ENCODE measurements around the gene CIC.

Gene CIC

DNA sequence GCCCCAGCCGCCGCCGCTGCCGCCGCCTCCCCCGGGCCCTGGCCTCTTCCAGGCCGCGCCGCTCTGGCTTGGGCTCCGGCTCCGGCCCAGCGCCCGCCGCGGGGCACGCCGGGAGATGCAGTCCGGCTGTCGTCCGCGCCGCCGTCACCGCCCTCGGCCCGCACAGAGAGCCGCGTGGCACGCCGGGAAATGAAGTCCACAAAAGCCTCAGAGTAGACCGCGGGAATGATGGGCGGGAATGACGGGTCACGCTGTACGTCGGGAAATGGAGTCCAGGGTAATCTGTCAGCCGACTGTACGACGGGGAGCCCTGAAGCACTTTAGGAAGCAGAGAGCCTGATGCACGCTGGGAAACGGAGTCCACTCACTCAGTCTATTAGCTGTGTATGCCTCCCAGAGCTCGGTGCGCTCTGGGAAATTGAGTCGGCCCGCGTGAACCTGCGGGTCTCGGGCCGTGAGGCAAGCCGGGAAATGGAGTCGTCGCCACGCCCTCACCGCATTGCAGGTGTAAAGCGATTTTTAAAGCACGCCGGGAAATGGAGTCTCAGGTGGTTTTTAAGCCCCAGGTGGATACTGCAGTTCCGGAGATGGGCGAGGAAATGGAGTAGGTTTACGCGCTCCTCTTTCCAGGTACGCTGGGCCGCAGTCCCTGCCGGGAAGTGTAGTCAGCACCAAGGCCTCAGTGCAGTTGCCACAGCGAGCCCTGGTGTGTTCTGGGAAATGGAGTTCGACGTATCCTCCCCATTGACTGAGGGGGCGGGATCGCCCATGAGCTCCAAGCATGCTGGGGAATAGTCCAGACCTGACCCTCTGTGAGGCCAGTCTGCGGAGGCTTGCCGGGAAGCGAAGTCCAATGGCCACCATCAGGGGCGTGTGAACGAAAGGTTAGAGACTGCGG, 26.3 kb upstream of the CIC start, which contains the start of gene GSK3A:
TSS of gene GSK3A (minus strand) at position 91 of the 898 bp plus-strand sequence. CDS start 137 bp downstream, outside the sequence.
- Histone ChIP-seq H4K20me1 (ENCODE audit: low read depth, low read length) (no peaks in the 10 kb centered on the region), H3K9me2 (replicated peaks; ENCODE audit: insufficient read depth, low read length) (no peaks in the 10 kb centered on the region), H3K27me3 (ENCODE audit: low read length) (no peaks in the 10 kb centered on the region), H3K36me3 (ENCODE audit: low read length) (no peaks in the 10 kb centered on the region), H2AFZ (ENCODE audit: low read depth, low read length, severe bottlenecking) (no peak within 1 kb of the TSS), H3K4me2 (ENCODE audit: low read depth, low read length, poor library complexity, severe bottlenecking) (peak within 1 kb of the TSS; percentile 93), H3K79me2 (ENCODE audit: insufficient read depth, low read length) (peaks cover 26% of the 10 kb centered on the region), H3K9me3 (ENCODE audit: insufficient read depth, low read length) (no peaks in the 10 kb centered on the region), H3K4me3 (ENCODE audit: insufficient read depth, low read length, poor library complexity, severe bottlenecking) (peak within 1 kb of the TSS; percentile 80), H3K9ac (ENCODE audit: low read length) (peak within 1 kb of the TSS; percentile 68), H3F3A (ENCODE audit: insufficient read depth) (peaks cover 4% of the 10 kb centered on the region; the same call in 1 of the 2 replicates), H3K27ac (ENCODE audit: low read depth, low read length) (peak within 1 kb of the TSS; percentile 82)
- TF ChIP-seq EZH2phosphoT487 (conservative IDR thresholded peaks at IDR 0.05; ENCODE audit: low read length), result no peak

DNA sequence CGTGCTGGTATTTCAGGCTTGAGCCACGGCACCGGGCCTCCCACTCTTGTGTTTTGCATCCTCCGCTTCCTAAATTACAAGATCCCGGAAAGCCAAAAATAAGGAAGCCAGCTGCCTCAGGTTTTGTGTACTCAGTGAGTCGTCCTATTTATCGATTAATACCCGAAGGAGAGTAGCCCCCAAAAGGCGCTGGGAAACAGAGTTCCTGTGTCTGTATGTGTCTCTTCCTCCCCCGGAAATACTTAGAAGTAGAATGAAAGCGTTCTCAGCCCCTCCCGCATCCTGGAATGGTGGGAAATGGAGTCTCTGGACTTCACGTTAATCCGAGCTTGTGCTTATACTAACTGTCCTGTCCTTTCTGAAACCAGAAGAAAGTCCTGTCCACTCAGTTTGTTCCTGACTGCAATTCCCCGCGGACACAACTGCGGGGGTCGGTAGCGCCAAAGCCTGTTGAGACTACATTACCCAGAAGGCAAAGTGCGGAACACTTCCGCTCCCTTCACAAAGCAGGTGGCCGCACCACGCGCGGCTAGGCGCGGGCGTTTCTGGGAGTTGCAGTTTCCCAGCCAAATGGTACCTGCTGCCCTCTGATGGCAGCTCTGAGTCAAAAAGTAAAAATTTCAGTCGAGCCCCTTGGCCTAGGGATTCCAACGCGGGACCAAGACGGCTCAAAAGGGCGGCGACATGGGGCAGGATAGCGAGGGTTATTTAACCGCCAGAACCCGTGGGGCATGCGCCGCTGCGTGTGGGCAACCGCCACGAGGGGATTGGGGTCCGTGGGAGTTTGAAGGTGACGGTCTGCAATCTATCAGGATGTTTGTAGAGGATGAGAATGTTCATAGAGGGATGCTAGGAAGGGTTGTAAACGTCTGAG, 24.5 kb upstream of the CIC start:
- Histone ChIP-seq H3K36me3 (ENCODE audit: low read length) (no peaks in the 10 kb centered on the region), H4K20me1 (ENCODE audit: low read depth, low read length) (no peaks in the 10 kb centered on the region), H3K79me2 (ENCODE audit: insufficient read depth, low read length) (peaks cover 26% of the 10 kb centered on the region), H3K27ac (ENCODE audit: low read depth, low read length) (peak overlapping the region; percentile 82), H3K27me3 (ENCODE audit: low read length) (no peaks in the 10 kb centered on the region), H3K9me3 (ENCODE audit: insufficient read depth, low read length) (no peaks in the 10 kb centered on the region), H2AFZ (ENCODE audit: low read depth, low read length, severe bottlenecking) (peak overlapping the region; percentile 77), H3K4me3 (ENCODE audit: insufficient read depth, low read length, poor library complexity, severe bottlenecking) (peak overlapping the region; percentile 80), H3K4me2 (ENCODE audit: low read depth, low read length, poor library complexity, severe bottlenecking) (peak overlapping the region; percentile 78), H3K9ac (ENCODE audit: low read length) (peak overlapping the region; percentile 68), H3F3A (ENCODE audit: insufficient read depth) (peaks cover 4% of the 10 kb centered on the region; the same call in 1 of the 2 replicates), H3K9me2 (replicated peaks; ENCODE audit: insufficient read depth, low read length) (no peaks in the 10 kb centered on the region)
- TF ChIP-seq EZH2phosphoT487 (conservative IDR thresholded peaks at IDR 0.05; ENCODE audit: low read length), result no peak
- TF ChIP-seq, protein P1, sequence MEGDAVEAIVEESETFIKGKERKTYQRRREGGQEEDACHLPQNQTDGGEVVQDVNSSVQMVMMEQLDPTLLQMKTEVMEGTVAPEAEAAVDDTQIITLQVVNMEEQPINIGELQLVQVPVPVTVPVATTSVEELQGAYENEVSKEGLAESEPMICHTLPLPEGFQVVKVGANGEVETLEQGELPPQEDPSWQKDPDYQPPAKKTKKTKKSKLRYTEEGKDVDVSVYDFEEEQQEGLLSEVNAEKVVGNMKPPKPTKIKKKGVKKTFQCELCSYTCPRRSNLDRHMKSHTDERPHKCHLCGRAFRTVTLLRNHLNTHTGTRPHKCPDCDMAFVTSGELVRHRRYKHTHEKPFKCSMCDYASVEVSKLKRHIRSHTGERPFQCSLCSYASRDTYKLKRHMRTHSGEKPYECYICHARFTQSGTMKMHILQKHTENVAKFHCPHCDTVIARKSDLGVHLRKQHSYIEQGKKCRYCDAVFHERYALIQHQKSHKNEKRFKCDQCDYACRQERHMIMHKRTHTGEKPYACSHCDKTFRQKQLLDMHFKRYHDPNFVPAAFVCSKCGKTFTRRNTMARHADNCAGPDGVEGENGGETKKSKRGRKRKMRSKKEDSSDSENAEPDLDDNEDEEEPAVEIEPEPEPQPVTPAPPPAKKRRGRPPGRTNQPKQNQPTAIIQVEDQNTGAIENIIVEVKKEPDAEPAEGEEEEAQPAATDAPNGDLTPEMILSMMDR (IDR thresholded peaks at IDR 0.05; ENCODE audit: insufficient read depth, low read length, poor library complexity, severe bottlenecking), result peak; percentile 67

DNA sequence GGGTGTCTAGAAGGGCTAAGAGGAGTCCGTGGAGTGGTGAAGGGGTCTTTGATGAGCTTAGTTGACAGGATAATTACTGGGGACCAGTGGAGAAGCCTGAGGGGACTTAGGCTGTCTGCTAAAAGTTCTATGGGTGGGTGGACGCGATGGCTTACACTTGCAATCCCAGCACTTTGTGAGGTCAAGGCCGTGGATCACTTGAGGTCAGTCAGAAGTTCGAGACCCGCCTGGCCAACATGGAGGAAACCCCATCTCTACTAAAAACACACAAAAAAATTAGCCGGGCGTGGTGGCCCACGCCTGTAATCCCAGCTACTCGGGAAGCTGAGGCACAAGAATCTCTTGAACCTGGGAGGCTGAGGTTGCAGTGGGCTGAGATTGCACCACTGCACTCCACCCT, 23.8 kb upstream of the CIC start:
- Histone ChIP-seq H3K9me2 (replicated peaks; ENCODE audit: insufficient read depth, low read length) (no peaks in the 10 kb centered on the region), H3K79me2 (ENCODE audit: insufficient read depth, low read length) (peaks cover 19% of the 10 kb centered on the region), H3K9me3 (ENCODE audit: insufficient read depth, low read length) (no peaks in the 10 kb centered on the region), H3K36me3 (ENCODE audit: low read length) (no peaks in the 10 kb centered on the region), H3F3A (ENCODE audit: insufficient read depth) (peaks cover 8% of the 10 kb centered on the region), H3K9ac (ENCODE audit: low read length) (peak overlapping the region; percentile 68), H3K4me2 (ENCODE audit: low read depth, low read length, poor library complexity, severe bottlenecking) (peak overlapping the region; percentile 78), H3K4me3 (ENCODE audit: insufficient read depth, low read length, poor library complexity, severe bottlenecking) (peak overlapping the region; percentile 7), H2AFZ (ENCODE audit: low read depth, low read length, severe bottlenecking) (peak overlapping the region; percentile 77), H3K27me3 (ENCODE audit: low read length) (no peaks in the 10 kb centered on the region), H3K27ac (ENCODE audit: low read depth, low read length) (peak overlapping the region; percentile 42), H4K20me1 (ENCODE audit: low read depth, low read length) (no peaks in the 10 kb centered on the region)
- TF ChIP-seq, protein P1 (IDR thresholded peaks at IDR 0.05; ENCODE audit: insufficient read depth, low read length, poor library complexity, severe bottlenecking), result no peak
